Central memory CD4-positive, alpha-beta T cell (primary cell): ENCODE data around the gene DYNC2LI1.
"Not testable (repeated sequence)": the region's sequence is repeated elsewhere in the genome, so short reads cannot be mapped to it uniquely, and the experiment has no call there.

Source experiments
- DNase-seq: peaks from one replicate; pipeline ENCODE4 v3.0.0; 2022
- total RNA-seq, 3 experiments: gene quantifications; one replicate each; lab custom pipeline; 2026; lab: John Stamatoyannopoulos, UW

The DYNC2LI1 gene
- total RNA-seq, result 5.0 to 8.6 (median 5.6) reads per million in 3 experiments

DNA sequence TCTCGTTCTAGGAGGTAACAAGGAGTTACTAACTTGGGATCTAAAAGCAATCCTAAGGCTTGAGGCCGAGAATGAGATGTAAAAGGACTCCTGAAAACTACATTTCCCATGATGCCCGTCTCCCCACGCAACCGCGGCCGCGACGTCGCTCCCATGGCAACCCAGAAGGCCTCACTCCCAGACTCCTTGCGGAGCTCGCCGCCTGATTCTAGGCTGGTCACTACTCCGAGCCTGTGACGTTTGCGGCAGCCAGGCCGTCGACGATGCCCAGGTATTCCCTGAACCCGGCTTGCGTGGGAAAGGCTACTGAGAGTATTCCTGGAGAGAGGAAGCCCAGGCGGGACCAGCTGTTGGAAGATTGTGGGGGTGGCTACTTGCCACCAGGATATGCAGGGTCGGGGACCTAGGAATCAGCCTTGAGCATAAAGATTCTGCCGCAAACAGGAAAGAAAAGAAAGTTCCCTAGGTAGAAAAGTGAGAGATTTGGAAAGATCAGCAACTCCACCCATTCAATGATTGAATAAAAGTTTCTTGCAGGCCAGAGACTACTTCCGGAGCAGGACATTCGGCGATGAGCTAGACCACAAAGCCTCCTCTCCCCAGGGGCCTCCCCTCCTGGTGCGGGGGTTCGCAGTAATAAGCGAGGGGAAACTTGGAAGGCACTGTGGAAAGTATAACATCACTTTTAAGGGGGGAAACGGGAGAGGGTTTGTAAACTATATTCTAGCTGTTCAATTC, at the start of gene DYNC2LI1:
Gene DYNC2LI1 (plus strand): TSS at position 164 of the 738 bp plus-strand sequence. CDS start 100 bp downstream, at position 264.
- DNase-seq, result peak; percentile 71

DNA sequence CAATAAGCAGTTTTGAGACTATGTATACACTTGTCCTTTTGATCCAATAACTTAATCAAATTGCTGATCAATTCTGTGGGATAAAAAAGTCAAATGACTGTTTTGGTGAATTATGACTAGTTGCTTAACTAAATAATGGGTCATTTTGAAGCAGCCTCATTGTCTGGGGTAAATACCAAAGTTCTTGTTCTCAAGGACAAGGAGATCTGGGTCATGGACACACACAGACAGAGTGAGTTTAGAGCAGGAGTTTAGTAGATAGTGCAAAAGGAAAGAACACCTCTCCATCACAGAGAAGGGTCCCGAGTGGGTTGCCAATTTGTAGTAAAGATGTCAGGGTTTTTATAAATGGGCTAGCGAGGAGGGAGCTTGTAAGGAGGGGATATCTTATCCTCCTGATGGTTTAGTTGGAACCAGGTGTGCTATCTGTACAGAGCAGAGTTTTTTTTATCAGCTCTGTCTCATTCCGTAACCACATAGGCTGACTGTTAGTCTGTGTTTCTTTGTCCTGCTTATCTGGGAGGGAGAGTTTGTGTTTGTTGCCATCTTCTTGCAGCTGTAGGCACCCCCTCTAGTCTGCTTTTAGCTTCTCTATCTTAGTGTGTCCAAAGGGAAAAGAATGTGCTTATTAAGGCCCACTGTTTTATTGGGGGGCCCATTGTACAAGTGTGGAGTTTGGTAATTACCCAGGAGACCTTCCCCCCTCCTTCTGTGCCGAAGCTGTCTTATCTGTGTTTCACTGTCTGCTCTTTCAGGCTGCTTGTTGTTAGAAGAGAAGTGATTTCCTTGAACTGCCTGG, 48.9 kb upstream of the DYNC2LI1 start:
- DNase-seq, result no peak

DNA sequence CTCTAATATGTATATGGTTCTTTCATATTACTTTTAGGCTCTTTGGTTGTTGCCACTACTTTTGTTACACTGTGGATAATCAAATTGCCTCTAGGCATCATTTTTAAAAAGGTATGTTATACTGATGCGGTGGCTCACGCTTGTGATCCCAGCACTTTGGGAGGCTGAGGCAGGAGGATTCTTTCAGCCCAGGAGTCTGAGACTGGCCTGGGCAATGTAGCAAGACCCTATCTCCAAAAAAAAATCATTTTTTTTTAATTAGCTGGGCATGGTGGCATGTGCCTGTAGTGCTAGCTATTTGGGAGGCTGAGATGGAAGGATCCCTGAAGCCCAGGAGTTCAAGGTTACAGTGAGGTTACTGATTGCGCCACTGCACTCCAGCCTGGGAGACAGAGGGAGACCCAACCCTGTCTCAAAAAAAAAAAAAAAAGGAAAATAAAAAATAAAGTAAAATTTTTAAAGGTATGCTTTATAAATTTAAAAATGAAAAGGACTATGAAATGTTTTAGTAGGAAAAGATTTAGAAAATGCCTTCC, 48.1 kb upstream of the DYNC2LI1 start:
- DNase-seq, result no peak

DNA sequence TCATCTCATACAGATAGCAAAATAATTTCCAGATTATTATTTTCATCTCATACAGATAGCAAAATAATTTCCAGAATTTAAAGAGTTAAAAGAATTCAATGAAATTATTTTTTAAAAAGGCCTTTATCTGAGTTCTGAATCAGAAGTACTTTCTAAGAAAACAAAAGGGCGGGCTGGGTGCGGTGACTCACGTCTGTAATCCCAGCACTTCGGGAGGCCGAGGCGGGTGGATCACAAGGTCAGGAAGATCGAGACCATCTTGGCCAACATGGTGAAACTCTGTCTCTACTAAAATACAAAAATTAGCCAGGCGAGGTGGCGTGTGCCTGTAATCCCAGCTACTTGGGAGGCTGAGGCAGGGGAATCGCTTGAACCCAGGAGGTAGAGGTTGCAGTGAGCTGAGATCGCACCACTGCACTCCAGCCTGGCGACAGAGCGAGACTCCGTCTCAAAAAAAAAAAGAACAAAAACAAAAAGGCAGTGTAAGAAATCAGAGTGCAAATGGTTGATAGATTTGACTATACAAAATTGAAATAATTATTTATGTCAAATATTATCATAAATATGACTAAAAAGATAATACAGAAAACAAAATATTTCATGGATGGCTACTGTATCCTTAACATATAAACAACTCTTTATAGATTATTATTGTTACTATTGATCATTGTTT, 46.7 kb upstream of the DYNC2LI1 start:
- not testable (repeated sequence) for DNase-seq

DNA sequence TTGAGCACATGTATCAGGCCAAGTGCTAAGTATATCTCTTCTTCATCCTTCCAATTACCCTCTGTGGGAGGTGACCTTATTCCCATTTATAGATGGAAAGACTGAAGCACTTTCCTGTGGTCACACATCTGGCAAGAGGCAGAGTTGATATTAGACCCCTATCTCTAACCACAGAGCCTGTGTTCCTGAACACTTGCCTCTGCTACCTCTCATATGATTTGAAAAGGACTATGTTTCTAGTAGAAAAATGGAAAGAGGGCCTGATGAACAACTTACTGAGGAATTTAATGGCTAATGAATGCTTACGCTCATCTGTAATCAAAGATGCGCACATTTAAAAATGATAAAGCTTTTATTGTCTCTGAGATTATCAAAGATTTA, 46.2 kb upstream of the DYNC2LI1 start:
- DNase-seq, result no peak

DNA sequence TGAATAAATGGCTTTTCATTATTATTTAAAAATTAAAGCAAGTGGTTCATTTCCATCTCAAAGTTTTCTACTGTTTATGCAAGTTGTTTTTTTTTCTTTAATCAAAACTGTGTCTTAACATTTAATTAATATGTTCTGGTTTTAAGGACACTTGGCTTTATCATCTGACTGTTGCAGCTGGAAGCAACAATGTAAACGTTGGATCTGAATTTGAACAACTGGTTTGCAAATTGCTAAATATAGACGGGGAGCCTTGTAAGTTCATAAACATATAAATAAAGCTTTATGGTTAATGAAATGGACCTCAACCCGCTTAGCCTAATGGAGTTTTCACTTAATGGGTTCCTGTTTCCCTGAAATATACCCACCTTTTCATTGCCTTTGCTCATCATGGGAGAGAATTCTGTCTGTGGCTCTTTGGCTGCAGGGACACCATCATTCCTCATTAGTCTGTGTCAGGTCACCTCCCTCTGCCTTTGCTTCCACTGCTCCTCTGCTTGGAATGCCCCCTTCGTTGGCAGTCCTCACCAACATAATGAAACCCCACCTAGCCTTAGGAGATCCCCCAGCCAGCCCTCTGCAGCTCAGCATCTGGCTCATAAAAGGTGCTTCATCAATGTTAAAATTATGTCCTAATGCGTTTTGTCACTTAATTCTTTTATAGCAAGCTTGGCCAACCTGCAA, 44.2 kb upstream of the DYNC2LI1 start:
- no peak for DNase-seq

DNA sequence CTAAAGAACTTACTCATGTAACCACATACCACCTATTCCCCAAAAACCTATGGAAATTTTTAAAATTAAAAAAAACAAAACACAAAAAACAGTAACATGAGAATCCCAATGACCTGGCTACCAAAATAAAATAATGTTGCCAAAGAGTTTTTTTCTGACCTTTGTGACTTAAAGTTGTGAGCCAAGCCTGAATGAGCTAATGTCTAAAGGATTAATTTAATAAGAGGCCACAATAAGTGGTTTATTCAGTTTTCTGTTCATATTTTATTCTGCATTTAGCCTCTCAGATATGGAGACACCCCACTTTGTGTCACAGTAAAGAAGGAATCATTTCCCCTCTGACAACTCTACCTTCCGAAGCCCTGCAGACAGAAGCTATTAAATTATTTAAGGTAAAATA, 42.6 kb upstream of the DYNC2LI1 start:
- no peak for DNase-seq

DNA sequence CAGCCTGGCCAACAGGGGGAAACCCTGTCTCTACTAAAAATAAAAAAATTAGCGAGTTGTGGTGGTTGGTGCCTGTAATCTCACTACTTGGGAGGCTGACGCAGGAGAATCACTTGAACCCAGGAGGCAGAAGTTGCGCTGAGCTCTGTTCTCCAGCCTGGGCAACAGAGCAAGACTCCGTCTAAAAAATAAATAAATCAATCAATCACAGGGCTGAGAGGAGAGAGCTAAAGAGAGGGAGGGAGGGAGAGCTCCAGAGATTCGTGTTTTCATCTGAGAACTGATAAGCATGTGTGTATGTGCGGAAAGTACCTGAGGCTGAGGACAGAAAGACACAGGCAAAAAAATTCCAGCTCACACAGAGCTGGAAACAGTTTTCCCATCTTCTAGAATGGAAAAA, 37.2 kb upstream of the DYNC2LI1 start:
- DNase-seq, result no peak

DNA sequence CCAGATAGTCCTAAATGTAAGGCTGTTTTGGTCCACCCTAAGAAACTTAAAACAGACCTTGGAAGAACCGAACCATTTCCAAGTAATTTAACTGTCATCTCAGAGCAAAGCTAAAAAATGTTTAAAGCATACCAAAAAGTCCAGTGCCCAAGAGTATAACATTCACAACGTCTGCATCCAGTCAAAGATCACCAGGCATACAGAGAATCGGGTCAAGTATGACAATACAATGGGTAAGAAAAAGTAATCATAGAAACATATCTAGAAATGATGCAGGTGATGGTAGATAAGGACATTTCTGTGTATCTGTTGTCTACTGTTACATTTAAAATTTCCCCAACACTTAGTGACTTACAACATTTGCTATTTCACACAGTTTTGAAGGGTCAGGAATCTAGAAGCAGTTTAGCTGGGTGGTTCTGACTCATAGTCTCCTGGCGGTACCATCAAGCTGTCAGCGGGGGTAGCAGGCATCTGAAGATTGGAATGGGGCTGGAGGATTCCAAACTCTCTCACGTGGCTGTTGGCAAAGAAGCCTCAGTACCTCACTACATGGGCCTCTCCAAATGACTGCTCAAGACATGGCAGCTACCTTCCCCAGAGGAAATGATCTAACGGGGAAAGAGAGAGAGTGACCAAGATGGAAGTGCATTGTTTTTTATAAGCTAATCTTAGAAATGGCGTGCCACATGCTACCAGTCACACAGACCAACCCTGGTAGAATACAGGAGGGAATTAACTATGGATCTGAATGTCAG, 36.6 kb upstream of the DYNC2LI1 start:
- DNase-seq, result no peak

DNA sequence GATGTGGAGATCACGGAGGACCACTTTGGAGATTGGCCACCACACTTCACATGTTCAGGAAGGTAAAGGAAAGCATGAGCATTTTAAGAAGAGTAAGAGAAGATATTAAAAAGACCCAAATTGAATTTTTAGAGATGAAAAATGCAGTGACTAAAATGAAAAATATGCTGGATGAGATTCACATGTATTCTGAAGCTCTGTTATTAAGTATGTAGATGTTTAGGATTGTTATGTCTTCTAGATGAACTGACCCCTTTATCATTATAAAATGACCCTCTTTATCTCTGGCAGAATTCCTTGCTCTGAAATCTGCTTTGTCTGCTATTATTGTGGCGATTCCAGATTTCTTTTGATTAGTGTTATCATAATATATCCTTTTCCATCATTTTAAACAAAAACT, 36.0 kb upstream of the DYNC2LI1 start:
- no peak for DNase-seq

DNA sequence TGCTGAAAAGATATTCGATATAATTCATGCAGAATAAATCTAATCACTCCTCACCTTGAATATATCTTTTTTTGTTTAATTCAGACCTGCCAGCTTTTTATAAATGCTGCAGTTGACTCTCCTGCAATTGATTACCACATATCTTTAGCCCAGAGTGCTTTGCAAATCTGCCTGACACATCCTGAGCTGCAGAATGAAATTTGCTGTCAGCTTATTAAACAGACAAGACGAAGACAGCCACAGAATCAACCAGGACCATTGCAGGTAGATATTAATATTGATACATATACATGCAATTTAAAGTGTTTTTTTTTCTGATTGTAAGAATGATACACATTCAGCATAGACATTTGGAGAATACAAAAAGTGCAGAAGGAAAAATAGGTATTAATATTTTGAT, 35.6 kb upstream of the DYNC2LI1 start:
- no peak for DNase-seq

DNA sequence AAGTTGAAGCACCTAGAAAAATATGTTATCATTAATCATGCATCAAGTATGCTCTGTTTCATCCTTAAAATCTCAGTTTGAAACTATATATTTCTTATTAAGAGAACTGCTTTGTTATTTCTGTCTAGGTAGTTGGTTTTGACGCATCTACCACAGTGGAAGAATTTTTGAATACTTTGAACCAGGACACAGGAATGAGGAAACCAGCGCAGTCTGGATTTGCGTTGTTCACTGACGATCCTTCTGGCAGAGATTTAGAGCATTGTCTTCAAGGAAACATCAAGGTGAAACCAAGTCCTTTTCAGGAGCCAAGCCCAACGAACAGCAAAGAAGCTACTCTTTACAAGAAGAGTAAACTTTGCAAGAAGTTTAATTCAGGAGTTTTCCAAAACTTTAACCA, 30.1 kb upstream of the DYNC2LI1 start:
- DNase-seq, result no peak

DNA sequence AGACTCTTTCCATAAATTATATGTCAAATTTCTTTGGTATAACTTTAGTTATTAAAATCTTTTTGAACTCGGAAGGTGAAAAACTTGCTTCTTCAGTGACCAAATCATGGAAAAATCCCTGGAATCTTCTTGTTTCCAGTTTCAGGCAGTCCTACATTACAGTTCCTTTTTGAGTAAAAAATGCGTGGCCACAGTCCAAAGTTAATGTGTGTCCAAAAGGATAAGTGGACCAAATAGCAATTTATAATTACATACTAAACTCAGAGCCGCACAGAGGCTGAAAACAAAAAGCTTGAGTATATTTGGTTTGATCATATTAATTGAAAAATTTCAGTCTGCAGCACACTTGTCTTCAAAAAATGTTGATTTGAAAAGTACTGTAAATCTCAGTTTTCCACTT, 28.4 kb upstream of the DYNC2LI1 start:
- DNase-seq, result no peak

DNA sequence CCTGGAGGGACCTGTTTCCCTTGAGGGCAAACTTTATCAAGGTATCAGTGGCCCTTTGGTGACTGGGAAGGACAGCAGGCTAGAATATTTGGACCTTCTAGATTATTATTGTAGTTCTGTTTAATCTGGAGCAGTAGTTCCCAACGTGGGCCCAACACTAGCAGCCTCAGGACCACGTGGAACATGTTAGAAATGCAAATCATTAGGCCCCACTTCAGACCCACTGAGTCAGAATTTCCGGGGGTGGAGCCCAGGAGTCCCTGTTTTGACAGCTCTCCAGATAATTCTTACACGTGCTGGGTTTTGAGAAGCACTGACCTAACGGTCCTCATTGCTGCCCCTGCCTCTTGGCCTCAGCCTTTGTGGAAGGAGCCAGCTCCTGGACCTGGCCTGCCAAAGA, 25.5 kb upstream of the DYNC2LI1 start:
- no peak for DNase-seq

DNA sequence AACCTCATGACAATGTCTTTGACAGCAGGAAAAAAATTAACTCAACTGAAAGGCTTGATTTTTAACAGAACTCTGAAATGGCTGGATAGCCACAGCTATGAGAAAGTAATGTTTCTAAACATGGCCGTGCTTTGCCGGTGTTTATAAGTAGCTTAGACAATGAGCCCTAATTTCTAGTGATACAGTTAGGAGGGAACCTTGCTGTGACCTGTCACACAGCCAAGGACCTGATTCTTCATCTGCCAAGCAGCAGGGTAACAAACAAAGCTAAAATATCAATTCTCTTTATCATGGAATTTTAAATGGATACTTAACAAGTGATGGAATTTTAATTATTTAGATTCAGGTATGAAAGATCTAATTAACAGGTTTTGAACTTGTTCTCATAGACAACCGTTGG, 24.3 kb upstream of the DYNC2LI1 start:
- DNase-seq, result no peak

DNA sequence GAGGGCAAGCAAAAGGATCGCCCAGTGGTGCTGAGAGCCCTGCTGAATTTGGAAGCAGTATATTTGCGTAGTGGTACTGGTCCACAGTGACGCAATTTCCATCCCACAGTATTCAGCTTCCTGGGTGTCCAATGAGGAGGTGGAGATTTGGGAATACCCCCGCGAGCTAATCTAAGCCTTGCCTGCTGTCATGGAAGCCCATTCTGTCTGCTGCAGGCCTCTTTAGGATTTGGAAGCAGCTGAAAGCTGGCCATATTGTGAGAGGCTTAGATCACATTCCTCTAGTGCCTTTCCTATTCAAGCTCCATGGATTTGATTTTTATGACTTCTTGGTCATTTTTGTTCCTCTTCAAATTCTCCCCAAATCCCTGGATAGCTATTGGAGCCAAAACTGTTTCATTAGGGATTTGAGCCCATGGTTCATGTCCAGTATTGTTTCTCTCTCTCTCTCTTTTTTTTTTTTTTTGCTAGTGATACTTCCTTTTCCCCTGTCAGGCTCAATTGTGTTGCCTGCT, 22.3 kb upstream of the DYNC2LI1 start:
- no peak for DNase-seq

DNA sequence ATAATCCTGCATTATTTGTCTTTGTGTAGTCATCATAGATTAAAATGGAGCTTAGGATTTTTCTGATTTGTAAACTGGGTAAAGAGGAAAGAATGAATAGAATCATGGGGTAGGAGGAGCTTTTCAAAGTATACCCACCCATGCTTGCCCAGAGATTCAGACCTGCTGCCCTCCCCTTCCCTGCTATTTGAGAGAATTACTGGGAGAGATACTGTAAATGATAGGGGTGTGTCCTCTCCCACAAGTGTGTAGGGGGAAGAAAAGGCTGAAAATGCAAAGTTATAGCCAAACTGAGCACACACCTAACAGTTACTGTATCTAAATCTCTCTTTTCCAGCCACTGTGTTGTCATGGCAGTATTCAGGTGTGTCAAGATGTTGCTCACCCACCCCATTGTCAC, 21.5 kb upstream of the DYNC2LI1 start:
- DNase-seq, result no peak

DNA sequence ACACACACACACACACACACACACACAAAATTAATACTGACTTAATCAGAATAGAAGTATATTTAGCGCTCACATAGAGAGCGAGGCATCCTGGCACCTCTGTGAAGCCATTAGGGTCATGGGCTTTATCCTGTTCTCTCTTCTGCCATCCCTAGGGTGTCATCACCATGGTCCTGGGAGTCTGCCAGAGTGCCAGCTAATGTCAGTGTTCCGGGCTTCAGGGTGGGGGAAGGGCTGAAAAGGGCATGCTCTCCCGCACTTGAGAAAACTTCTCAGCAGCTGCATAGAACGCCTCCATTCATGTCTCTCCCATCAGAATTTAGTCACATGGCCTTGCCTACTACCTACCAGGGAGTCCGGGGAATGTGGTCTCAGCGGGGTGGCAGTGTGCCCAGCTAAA, 19.7 kb upstream of the DYNC2LI1 start:
- no peak for DNase-seq

DNA sequence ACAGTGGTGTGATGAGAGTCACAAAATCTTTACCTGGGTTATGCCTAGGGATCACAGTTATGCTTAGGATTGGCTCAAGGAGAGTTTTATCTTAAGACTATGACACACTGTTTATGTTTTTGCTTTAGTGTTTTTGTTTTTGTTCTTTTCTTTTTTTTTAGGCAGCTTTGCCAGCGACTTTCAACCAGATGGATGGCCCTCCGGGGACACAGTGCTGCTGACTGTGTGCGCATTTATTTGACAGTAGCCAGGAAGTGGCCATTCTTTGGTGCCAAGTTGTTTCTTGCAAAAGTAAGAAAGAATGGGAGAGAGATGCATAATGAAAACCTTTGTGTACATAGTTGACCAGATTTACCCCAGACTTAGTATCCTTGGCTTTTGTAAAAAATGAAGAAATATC, 15.1 kb upstream of the DYNC2LI1 start:
- no peak for DNase-seq

DNA sequence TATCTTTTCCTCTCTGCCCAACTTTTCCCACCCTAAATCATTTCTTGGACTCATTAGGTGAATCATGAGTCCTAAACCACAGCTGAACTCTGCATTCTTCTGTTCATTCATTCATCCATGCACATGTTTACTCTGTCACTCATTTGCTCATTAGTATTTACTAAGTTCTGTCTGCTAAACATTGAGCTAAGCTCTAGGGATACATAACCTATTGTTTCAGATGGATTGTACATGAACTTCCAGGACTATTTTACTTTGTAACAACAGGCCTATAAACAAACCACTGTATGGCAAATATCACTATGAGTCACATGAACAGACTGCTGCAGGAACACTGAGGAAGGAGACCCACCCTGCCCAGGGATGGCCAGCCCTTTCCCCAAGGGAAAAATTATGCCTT, 14.6 kb upstream of the DYNC2LI1 start:
- no peak for DNase-seq

DNA sequence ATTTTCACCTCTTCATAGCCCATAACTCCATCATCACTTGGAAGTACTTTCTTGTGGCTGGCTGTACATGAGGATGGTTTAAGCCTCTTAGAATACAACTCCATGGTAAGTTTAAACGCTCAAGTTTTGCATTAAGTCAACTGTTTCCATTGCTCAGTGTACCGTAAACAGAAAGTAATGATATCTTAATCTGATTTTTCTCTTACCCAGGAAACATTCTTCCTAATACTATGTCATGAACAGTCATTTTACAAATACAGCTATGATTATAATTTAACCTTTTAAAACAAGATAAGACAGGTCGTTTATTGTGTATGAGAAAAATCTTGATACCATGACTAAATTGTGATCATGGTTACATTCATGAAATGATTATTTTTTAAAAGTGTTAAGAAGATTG, 11.6 kb upstream of the DYNC2LI1 start:
- no peak for DNase-seq

DNA sequence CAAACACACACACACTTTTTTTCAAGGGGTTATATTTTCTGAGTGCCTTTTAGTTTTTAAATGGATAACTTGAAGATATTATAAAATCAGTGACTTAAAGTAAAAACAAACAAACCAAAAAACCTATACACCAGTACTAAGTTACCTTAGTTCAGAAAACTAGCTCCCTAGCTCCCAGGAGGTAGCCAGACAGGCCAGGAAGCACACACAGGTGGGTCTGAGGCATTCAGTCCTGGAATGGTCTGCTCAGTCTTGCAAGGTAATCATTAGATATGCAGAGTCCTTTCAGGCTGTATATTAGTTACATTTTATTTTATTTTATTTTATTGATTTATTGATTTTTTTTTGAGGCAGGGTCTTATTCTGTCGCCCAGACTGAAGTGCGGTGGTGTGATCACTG, 10.7 kb upstream of the DYNC2LI1 start:
- no peak for DNase-seq
